HS-5 (cell line): ENCODE measurements around the gene CELF2.
"Not testable (repeated sequence)": the region's sequence is repeated elsewhere in the genome, so short reads cannot be mapped to it uniquely, and the experiment has no call there.

Experiments used
- DNase-seq: peaks from one replicate; pipeline ENCODE4 v3.0.0-alpha.2; 2012; ENCODE audit warnings: low read depth

The CELF2 gene

GRCh38 chr10:11175823-11176243, 158.2 kb downstream of the CELF2 start:
- DNase-seq, result no peak

GRCh38 chr10:11176746-11177145, 159.1 kb downstream of the CELF2 start:
- no peak for DNase-seq

- no peak for DNase-seq
These were observed 159.7 kb downstream of the CELF2 start for GRCh38 chr10:11177381-11177780.

- no peak for DNase-seq
These were observed 160.3 kb downstream of the CELF2 start for GRCh38 chr10:11177926-11178471.

- no peak for DNase-seq
These were observed 161.2 kb downstream of the CELF2 start for GRCh38 chr10:11178606-11179515.

- no peak for DNase-seq
These were observed 161.9 kb downstream of the CELF2 start for GRCh38 chr10:11179516-11180105.

- DNase-seq, result no peak
These were observed 162.6 kb downstream of the CELF2 start for GRCh38 chr10:11180228-11180627.

GRCh38 chr10:11181978-11182377, 164.3 kb downstream of the CELF2 start:
- no peak for DNase-seq

GRCh38 chr10:11183015-11183414, 165.3 kb downstream of the CELF2 start:
- DNase-seq, result no peak

- no peak for DNase-seq
These were observed 166.4 kb downstream of the CELF2 start for GRCh38 chr10:11184093-11184492.

GRCh38 chr10:11185128-11185665, 167.5 kb downstream of the CELF2 start:
- not testable (repeated sequence) for DNase-seq

- DNase-seq, result no peak
These were observed 168.7 kb downstream of the CELF2 start for GRCh38 chr10:11186374-11186773.

- no peak for DNase-seq
These were observed 172.1 kb downstream of the CELF2 start for GRCh38 chr10:11189582-11190376.

- no peak for DNase-seq
These were observed 173.5 kb downstream of the CELF2 start for GRCh38 chr10:11191190-11191589.

- no peak for DNase-seq
These were observed 174.0 kb downstream of the CELF2 start for GRCh38 chr10:11191678-11192077.

GRCh38 chr10:11192304-11193000, 174.8 kb downstream of the CELF2 start:
- DNase-seq, result no peak

- DNase-seq, result no peak
These were observed 175.4 kb downstream of the CELF2 start for GRCh38 chr10:11193001-11193551.

GRCh38 chr10:11194859-11195586, 177.4 kb downstream of the CELF2 start:
- no peak for DNase-seq

- DNase-seq, result no peak
These were observed 178.0 kb downstream of the CELF2 start for GRCh38 chr10:11195623-11196022.

- DNase-seq, result no peak
These were observed 179.6 kb downstream of the CELF2 start for GRCh38 chr10:11197266-11197712.
